ENCODE results near the gene SEZ6L. TPM values are rescaled to one million over a fixed set of nuclear protein-coding genes. Genes with fewer than 3 reads are reported as not detected.

SEZ6L gene
- polyA plus RNA-seq, 6 donors from 2014 or later: 0.04 to 0.23 TPM; not detected in 4

- no peak for ATAC-seq (ENCODE audit: low read depth in 2 of 2)
- Mint-ChIP-seq H3K27ac (no peak overlapping the region), H3K4me1 (peaks cover 0 to 2% (median 0%) of the 10 kb centered on the region in 3 donors), H3K9me3 (peaks cover 0 to 28% (median 6%) of the 10 kb centered on the region in 7 donors), H3K27me3 (peaks cover 36 to 45% (median 43%) of the 10 kb centered on the region in 3 donors), H3K4me3 (no peak overlapping the region), H3K36me3 (no peaks in the 10 kb centered on the region)
- no peak for DNase-seq
Observed at GRCh38 chr22:26345496-26345895, 176.2 kb downstream of the SEZ6L start.

DNA sequence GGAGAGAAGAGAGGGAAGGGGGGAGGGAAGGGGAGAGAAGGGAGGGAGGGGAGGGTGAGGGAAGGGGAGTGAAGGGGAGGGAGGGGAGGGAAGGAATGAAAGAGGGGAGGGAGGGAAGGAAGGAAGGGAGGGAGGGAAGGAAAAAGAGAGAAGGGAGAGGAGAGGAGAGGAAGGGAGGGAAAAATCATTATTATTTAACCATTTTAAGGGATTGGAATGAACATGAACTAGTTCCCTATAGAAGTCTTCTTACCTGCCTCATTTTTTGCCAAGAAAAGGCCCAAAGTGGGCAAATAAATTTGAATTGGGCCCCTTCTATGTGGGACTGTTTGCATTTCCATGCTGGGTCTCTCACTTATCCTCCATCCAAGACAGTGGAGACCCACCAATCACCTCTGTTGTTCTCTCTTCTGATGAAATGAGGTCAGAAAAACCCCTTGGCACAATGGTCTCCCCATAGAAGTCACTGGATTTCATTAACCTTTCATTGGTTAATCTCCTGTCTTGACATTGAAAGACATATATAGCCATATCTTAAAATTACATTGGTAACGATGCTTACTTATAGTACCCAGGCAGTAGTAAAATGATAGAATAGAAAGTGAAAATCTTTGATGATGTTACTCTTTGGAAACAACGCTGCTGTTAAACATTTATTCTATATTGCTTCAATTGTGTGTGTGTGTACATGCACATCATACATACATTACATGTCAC is 179.7 kb downstream of the SEZ6L start:
- DNase-seq (no peak), ATAC-seq (ENCODE audit: low read depth in 2 of 2) (no peak)
- H3K27ac Mint-ChIP-seq: no peak overlapping the region
- no peak overlapping the region for H3K4me3 Mint-ChIP-seq
- H3K27me3 Mint-ChIP-seq: peaks cover 24 to 39% (median 31%) of the 10 kb centered on the region in 3 donors
- H3K4me1 Mint-ChIP-seq: peaks cover 0 to 2% (median 0%) of the 10 kb centered on the region in 3 donors
- H3K9me3 Mint-ChIP-seq: peaks cover 0 to 29% (median 6%) of the 10 kb centered on the region in 7 donors
- no peaks in the 10 kb centered on the region for H3K36me3 Mint-ChIP-seq

DNA sequence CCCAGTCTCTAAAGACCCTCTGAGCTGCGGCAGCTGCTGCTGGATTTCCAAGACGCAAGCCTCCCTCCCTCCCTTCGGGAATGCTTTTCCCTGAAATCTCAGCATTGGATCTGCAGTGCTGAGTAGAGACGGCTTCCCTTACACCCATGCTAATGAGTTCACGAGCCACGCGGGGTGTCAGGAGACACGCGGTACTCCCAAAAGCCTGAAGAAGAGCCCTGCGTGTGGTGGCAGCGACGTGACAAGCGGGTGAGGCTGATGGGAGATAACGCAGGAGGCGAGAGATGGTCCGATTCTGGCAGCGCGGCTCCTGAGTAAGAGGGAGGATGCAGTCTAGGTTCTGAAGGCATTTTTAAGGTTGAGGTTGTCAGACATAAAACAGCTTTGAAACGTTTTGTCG is 185.4 kb downstream of the SEZ6L start:
- Mint-ChIP-seq H3K36me3 (no peaks in the 10 kb centered on the region), H3K4me1 (no peaks in the 10 kb centered on the region), H3K27me3 (peaks cover 28 to 31% (median 30%) of the 10 kb centered on the region in 3 donors), H3K9me3 (peaks cover 0 to 4% (median 0%) of the 10 kb centered on the region in 7 donors), H3K4me3 (no peak overlapping the region), H3K27ac (no peak overlapping the region)
- DNase-seq (no peak), ATAC-seq (ENCODE audit: low read depth in 2 of 2) (no peak)

- no peak for ATAC-seq (ENCODE audit: low read depth in 2 of 2)
Observed at GRCh38 chr22:26357281-26357680, 188.0 kb downstream of the SEZ6L start.

DNA sequence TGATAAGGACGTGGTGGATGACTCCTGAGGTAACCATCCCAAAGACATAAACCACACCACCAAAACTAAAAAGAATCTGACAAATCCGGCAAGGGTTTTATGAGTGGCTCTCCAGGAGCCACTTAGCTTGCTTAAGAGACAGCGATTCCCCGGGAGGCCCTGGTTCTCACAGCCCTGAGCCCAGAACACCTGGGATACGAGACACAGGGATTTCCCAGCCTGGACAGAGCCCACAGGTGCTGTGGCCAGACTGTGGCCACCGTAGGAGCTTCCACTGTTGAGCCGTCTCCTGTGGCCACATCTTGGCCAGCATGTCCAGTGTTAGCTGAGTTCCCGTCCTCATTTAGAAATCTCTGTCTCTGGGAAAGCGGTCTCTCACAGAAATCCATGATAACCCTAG is 188.6 kb downstream of the SEZ6L start:
- Mint-ChIP-seq H3K4me1 (peaks cover 3 to 8% (median 7%) of the 10 kb centered on the region in 3 donors), H3K27me3 (peaks cover 34 to 38% (median 36%) of the 10 kb centered on the region in 3 donors), H3K4me3 (no peak overlapping the region), H3K27ac (no peak overlapping the region), H3K9me3 (peaks cover 0 to 4% (median 0%) of the 10 kb centered on the region in 7 donors), H3K36me3 (no peaks in the 10 kb centered on the region)
- ATAC-seq (ENCODE audit: low read depth in 2 of 2) (no peak), DNase-seq (no peak)

More at GRCh38 chr22:26357281-26357680, 188.0 kb downstream of the SEZ6L start:
- H3K27me3 Mint-ChIP-seq: peaks cover 29 to 33% (median 33%) of the 10 kb centered on the region in 3 donors
- H3K4me1 Mint-ChIP-seq: peaks cover 3 to 8% (median 7%) of the 10 kb centered on the region in 3 donors
- peak overlapping the region in 2 of 6 donors; percentile 64 to 81 for H3K27ac Mint-ChIP-seq
- H3K4me3 Mint-ChIP-seq: no peak overlapping the region
- no peaks in the 10 kb centered on the region for H3K36me3 Mint-ChIP-seq
- no peak for DNase-seq
- H3K9me3 Mint-ChIP-seq: peaks cover 0 to 4% (median 0%) of the 10 kb centered on the region in 7 donors

DNA sequence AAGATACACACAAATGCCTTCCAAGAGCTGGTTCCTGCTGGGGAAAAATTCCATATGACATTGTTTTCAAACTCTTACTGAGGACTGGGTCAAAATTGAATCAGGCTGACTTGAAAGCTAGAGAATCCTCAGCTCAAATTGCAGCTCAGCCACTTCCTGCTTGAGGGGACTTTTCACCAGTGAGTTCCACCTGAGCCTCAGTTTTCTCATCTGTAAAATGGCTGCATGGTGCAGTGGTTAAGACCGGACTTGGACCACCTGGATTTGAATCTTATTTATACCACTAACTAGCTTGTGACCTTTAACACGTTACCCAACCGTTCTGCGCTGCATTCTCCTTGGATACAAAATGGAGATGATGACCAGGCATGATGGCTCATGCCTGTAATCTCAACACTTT is 189.9 kb downstream of the SEZ6L start:
- no peak overlapping the region for H3K4me3 Mint-ChIP-seq
- H3K27me3 Mint-ChIP-seq: peaks cover 23 to 30% (median 27%) of the 10 kb centered on the region in 3 donors
- peaks cover 0 to 2% (median 0%) of the 10 kb centered on the region in 7 donors for H3K9me3 Mint-ChIP-seq

GRCh38 chr22:26360169-26360885 is 191.1 kb downstream of the SEZ6L start:
- ATAC-seq (ENCODE audit: low read depth in 2 of 2): peak; percentile 74 to 80
- H3K27me3 Mint-ChIP-seq: peaks cover 12 to 19% (median 19%) of the 10 kb centered on the region in 3 donors
- DNase-seq: peak; percentile 54
- H3K27ac Mint-ChIP-seq: peak overlapping the region in 1 of 6 donors; percentile 38
- peak overlapping the region in 2 of 8 donors; percentile 9 for H3K4me3 Mint-ChIP-seq
- peaks cover 3 to 8% (median 7%) of the 10 kb centered on the region in 3 donors for H3K4me1 Mint-ChIP-seq
- no peaks in the 10 kb centered on the region for H3K36me3 Mint-ChIP-seq
- H3K9me3 Mint-ChIP-seq: no peaks in the 10 kb centered on the region

More for the DNA sequence above, 189.9 kb downstream of the SEZ6L start:
- DNase-seq (no peak), ATAC-seq (ENCODE audit: low read depth in 2 of 2) (no peak)
- peaks cover 3 to 8% (median 7%) of the 10 kb centered on the region in 3 donors for H3K4me1 Mint-ChIP-seq
- no peaks in the 10 kb centered on the region for H3K36me3 Mint-ChIP-seq
- no peak overlapping the region for H3K27ac Mint-ChIP-seq

DNA sequence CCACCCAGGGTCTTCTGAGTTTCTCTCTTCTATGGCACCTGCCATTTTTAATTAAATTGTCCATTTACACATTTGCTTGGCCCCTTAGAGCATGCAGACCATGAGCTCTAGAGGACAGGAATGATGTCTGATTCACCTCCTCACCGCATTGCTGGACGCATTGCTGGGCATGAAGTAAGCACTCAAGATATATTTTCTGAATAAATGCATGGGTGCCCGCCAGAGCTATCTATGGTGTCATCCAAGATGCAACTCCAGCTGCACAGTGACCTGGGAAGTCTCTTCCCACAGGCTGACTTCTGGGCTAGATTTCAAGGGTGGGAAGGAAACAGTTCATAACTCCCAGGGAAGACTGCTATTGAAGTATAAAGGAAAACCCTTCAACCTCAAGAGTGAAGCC is 193.2 kb downstream of the SEZ6L start:
- no peak overlapping the region for H3K27ac Mint-ChIP-seq
- peaks cover 13 to 17% (median 16%) of the 10 kb centered on the region in 3 donors for H3K27me3 Mint-ChIP-seq
- H3K36me3 Mint-ChIP-seq: no peaks in the 10 kb centered on the region
- H3K4me3 Mint-ChIP-seq: no peak overlapping the region
- DNase-seq: no peak
- H3K4me1 Mint-ChIP-seq: peaks cover 4 to 8% (median 7%) of the 10 kb centered on the region in 3 donors
- no peak for ATAC-seq (ENCODE audit: low read depth in 2 of 2)
- no peaks in the 10 kb centered on the region for H3K9me3 Mint-ChIP-seq

DNA sequence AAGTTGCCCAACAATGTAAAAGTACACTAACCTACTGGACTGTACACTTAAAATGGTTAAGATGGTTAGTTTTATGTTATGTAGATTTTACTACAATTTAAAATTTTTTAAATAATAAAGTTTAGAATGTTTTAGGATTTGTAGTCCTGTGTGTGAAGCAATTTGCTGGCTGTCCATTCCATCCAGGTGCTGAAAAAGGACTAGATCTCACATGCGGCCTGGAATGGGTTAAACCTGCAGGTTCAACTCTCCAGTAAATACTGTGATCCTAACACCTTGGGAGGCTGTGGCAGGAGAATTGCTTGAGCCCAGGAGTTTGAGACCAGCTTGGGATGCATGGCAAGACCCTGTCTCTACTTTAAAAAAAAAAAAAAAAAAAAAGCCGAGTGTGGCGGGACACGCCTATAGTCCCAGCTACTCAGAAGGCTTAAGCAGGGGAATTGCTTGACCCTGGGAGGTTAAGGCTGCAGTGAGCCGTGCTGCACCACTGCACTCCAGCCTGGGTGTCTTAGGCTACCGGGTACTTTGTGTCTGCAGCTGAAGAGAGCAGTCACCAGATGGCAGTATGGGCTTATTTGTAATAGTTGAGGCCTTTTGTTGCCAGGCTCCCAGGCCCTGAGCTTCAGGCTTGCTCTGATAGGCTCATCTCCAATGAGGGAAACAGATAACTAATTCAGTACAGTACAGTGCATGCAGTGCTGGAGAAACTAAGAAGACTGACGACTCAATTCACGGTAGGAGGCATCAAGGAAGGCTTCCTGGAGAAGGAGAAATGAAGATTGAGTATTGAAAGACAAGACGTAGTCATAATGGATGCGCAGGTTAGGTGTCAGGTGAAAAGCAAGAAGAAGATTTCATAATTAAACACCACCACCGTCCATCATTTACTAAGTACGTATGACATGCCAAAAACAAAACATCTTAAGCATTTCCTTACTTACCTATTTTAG is 195.1 kb downstream of the SEZ6L start:
- Mint-ChIP-seq H3K27ac (no peak overlapping the region), H3K36me3 (no peaks in the 10 kb centered on the region), H3K4me3 (no peak overlapping the region), H3K4me1 (peaks cover 6 to 10% (median 7%) of the 10 kb centered on the region in 3 donors), H3K9me3 (no peaks in the 10 kb centered on the region), H3K27me3 (peaks cover 16 to 21% (median 18%) of the 10 kb centered on the region in 3 donors)
- DNase-seq: peak; percentile 33
- peak; percentile 68 to 82 for ATAC-seq (ENCODE audit: low read depth in 2 of 2)

- H3K4me1 Mint-ChIP-seq: peaks cover 0 to 4% (median 2%) of the 10 kb centered on the region in 3 donors
- ATAC-seq (ENCODE audit: low read depth in 2 of 2) (peak; percentile 67 to 77), DNase-seq (peak; percentile 43)
- H3K27ac Mint-ChIP-seq: no peak overlapping the region
- H3K36me3 Mint-ChIP-seq: no peaks in the 10 kb centered on the region
- no peaks in the 10 kb centered on the region for H3K9me3 Mint-ChIP-seq
- H3K27me3 Mint-ChIP-seq: peaks cover 17 to 22% (median 18%) of the 10 kb centered on the region in 3 donors
- no peak overlapping the region for H3K4me3 Mint-ChIP-seq
Observed at GRCh38 chr22:26367402-26368245, 198.4 kb downstream of the SEZ6L start.

DNA sequence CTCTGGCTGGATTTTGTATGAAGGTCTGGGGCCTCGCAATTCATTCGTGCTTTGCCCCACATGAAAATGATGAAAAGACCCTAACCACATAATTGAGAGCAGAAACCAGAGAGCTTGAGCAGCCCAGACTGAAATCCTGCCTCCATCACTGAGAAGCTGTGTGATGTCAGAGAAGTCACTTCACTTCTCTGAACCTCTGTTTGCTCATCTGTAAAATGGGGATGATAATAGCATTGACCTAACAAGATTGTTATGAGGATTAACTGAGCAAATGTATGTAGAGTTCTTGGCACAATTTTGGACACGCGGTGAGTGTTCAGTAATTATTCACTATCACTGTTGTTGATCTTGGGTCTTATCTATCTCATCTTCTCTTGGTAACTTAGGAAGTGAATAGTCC is 203.6 kb downstream of the SEZ6L start:
- DNase-seq: no peak
- Mint-ChIP-seq H3K36me3 (peaks cover 0 to 7% of the 10 kb centered on the region in 2 donors), H3K4me1 (peaks cover 4 to 10% (median 8%) of the 10 kb centered on the region in 3 donors), H3K27me3 (peaks cover 37 to 55% (median 52%) of the 10 kb centered on the region in 3 donors), H3K27ac (no peak overlapping the region), H3K4me3 (no peak overlapping the region), H3K9me3 (peaks cover 0 to 2% (median 0%) of the 10 kb centered on the region in 7 donors)
- no peak for ATAC-seq (ENCODE audit: low read depth in 2 of 2)

Data from naive B cell (primary cell).